Astrocyte of the spinal cord (primary cell): ENCODE measurements around the gene KRT84.

Source experiments
- DNase-seq: peaks from one replicate; pipeline ENCODE4 v3.0.0; 2011; ENCODE audit warnings: low read depth, low spot score
- H3K4me3 ChIP-seq: 2 replicates; pipeline ENCODE4 v1.5.1; 2011; ENCODE audit warnings: low read depth, mild to moderate bottlenecking, low read length, moderate library complexity
- CTCF ChIP-seq: IDR thresholded peaks from 2 replicates; pipeline ENCODE4 v1.5.1; 2012; ENCODE audit warnings: low read depth, mild to moderate bottlenecking, low read length, inconsistent platforms
- in situ Hi-C: cut with HindIII; loops from 2 replicates; pipeline ENCODE4 v1.10.0; 2017; ENCODE audit warnings: low sequenced_read_pairs

Gene KRT84

GRCh38 chr12:52342781-52343490, 42.5 kb downstream of the KRT84 start:
- in situ Hi-C loops, result no loop called here
- no peak for DNase-seq
- no peak for TF ChIP-seq CTCF
- no peak overlapping the region for H3K4me3 ChIP-seq

- H3K4me3 ChIP-seq, result no peak overlapping the region
- in situ Hi-C loops, result no loop called here
- TF ChIP-seq CTCF, result no peak
- no peak for DNase-seq
Observed at GRCh38 chr12:52341066-52341580, 44.3 kb downstream of the KRT84 start.

- no peak overlapping the region for H3K4me3 ChIP-seq
- in situ Hi-C loops, result no loop called here
- DNase-seq, result no peak
- TF ChIP-seq CTCF, result no peak
Observed at GRCh38 chr12:52338241-52338960, 47.1 kb downstream of the KRT84 start.

GRCh38 chr12:52337054-52337453, 48.4 kb downstream of the KRT84 start:
- in situ Hi-C loops, result no loop called here
- no peak for DNase-seq
- TF ChIP-seq CTCF, result no peak
- H3K4me3 ChIP-seq, result no peak overlapping the region

- no peak for TF ChIP-seq CTCF
- DNase-seq, result no peak
- no peak overlapping the region for H3K4me3 ChIP-seq
- in situ Hi-C loops, result no loop called here
Observed at GRCh38 chr12:52336641-52337040, 48.8 kb downstream of the KRT84 start.

GRCh38 chr12:52335598-52336262, 49.7 kb downstream of the KRT84 start:
- in situ Hi-C loops, result no loop called here
- no peak for TF ChIP-seq CTCF
- no peak for DNase-seq
- no peak overlapping the region for H3K4me3 ChIP-seq
